HUES6 (cell line): ENCODE data around the gene CNTLN.
A peak's percentile ranks its signal among the peaks of the same experiment; 100 is the strongest.
"Not testable (repeated sequence)": the region's sequence is repeated elsewhere in the genome, so short reads cannot be mapped to it uniquely, and the experiment has no call there.

Experiments
- H3K27ac ChIP-seq: 2 replicates; pipeline ENCODE4 v1.7.0; 2013; ENCODE audit warnings: low read depth, mild to moderate bottlenecking, low read length, inconsistent platforms
- H3K27me3 ChIP-seq: 2 replicates; pipeline ENCODE4 v1.6.1; 2013; ENCODE audit warnings: low read length; ENCODE audit not compliant: control insufficient read depth, insufficient read depth
- H3K36me3 ChIP-seq: 2 replicates; pipeline ENCODE4 v1.6.1; 2013; ENCODE audit warnings: low read length; ENCODE audit not compliant: control insufficient read depth, insufficient read depth
- H3K4me1 ChIP-seq: 2 replicates; pipeline ENCODE4 v1.6.1; 2013; ENCODE audit warnings: low read length; ENCODE audit not compliant: control insufficient read depth, insufficient read depth
- H3K4me3 ChIP-seq: 2 replicates; pipeline ENCODE4 v1.5.1; 2013; ENCODE audit warnings: low read depth, low read length
- H3K9ac ChIP-seq: one replicate; pipeline ENCODE4 v1.6.1; 2013; ENCODE audit warnings: mild to moderate bottlenecking, low read length
- H3K9me3 ChIP-seq: 2 replicates; pipeline ENCODE4 v1.6.1; 2013; ENCODE audit warnings: low read depth, low read length; ENCODE audit not compliant: control insufficient read depth, insufficient read depth

Gene CNTLN

DNA sequence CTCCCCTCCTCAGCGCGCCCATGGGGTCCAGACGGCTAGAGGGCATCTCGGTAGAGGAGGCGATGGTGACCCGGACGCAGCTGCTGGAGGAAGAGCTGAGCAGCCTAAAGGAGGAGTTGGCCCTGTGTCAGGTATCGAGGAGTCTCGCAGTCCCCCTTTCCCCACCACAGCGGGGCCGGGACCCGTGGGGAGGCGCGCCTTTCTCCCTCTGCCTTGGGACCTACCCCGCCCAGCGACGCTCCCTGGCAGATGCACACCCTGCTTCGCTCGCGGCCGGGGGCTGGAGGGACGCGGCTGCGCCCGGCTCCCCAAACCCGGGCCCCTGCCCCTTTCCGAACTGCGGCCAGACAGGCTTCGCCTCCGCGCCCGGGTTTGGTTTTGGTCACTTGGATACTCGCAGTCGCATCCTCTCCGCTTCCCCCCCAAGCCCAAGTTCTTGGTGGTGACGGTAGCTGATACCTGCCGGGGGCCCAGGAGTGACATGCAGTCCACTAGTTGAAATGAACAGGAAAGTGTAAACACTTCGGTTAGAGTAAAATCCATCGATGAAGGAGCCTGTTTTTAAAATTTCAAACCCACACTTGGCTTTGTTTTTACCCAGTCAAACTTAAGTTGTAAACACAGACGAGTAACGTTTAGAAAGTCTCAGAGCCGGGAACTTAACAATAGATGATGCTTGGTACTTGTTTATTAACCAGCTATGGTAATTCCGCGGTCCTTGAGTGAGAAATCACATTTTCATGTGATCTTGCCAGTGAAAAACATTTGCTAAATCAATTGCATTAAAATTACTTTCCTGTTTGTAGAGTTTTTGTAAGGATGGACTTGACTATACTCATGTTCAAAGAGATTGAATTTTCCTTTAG, 688 bp downstream of the CNTLN start:
- peak overlapping the region; percentile 8; the same call in 1 of the 2 replicates for H3K27ac ChIP-seq
- no peaks in the 10 kb centered on the region for H3K36me3 ChIP-seq
- H3K9ac ChIP-seq = peak overlapping the region; percentile 65
- peaks cover 11% of the 10 kb centered on the region for H3K27me3 ChIP-seq
- H3K9me3 ChIP-seq = no peaks in the 10 kb centered on the region
- H3K4me3 ChIP-seq = peak overlapping the region; percentile 68
- H3K4me1 ChIP-seq = peaks cover 5% of the 10 kb centered on the region

GRCh38 chr9:17137566-17137965, 2.7 kb downstream of the CNTLN start:
- H3K4me3 ChIP-seq = no peak overlapping the region
- peaks cover 11% of the 10 kb centered on the region for H3K27me3 ChIP-seq
- peaks cover 5% of the 10 kb centered on the region for H3K4me1 ChIP-seq
- H3K9ac ChIP-seq = no peak overlapping the region
- H3K36me3 ChIP-seq = no peaks in the 10 kb centered on the region
- no peaks in the 10 kb centered on the region for H3K9me3 ChIP-seq
- no peak overlapping the region for H3K27ac ChIP-seq

DNA sequence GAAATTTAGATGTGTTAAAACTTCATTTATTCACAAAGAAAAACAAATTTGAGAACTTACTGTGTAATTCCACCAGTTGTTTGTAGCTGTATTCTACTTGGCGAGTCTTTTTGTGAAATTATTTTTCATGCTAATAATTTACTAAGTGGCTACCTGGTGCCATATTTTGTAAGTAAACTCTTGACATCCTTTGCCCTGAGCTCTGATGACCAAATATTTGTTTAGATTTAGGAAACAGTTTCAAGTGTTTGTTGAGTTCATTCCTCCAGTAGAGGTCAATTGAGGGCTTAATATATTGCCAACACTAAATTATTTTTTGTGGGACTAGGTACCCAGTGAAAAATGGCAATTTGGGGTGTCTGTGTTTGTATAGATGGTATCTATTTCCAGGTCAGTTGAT, 3.7 kb downstream of the CNTLN start:
- Histone ChIP-seq H3K27me3 (peaks cover 11% of the 10 kb centered on the region), H3K9me3 (no peaks in the 10 kb centered on the region), H3K4me1 (peaks cover 5% of the 10 kb centered on the region), H3K36me3 (no peaks in the 10 kb centered on the region; the same call in 1 of the 2 replicates), H3K4me3 (no peak overlapping the region), H3K9ac (no peak overlapping the region), H3K27ac (no peak overlapping the region)

GRCh38 chr9:17140418-17140817, 5.6 kb downstream of the CNTLN start:
- no peaks in the 10 kb centered on the region for H3K9me3 ChIP-seq
- peaks cover 2% of the 10 kb centered on the region; the same call in 1 of the 2 replicates for H3K36me3 ChIP-seq
- H3K27ac ChIP-seq = no peak overlapping the region
- no peak overlapping the region for H3K4me3 ChIP-seq
- no peaks in the 10 kb centered on the region for H3K27me3 ChIP-seq
- no peaks in the 10 kb centered on the region for H3K4me1 ChIP-seq
- no peak overlapping the region for H3K9ac ChIP-seq

DNA sequence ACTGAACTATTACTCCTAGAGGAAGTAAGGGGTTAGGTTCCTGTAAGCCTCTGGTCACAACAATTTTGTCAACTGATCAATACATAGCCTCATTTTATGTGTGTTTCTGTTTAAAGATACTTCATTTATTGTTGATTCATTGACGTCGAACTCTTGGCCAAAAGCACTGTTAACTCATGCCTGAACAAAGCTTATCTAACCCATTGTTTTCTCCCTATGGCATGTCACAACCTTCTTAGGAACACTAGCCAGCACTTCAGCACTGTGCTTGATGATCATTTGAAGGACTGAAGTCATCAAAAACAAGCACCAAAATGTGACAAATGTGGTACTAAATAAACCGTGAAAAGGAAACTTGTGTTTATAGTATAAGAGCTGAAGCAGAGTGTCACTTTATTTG, 13.5 kb downstream of the CNTLN start:
- Histone ChIP-seq H3K4me1 (no peaks in the 10 kb centered on the region), H3K36me3 (peaks cover 4% of the 10 kb centered on the region; the same call in 1 of the 2 replicates), H3K9me3 (no peaks in the 10 kb centered on the region; the same call in 1 of the 2 replicates), H3K9ac (no peak overlapping the region), H3K4me3 (no peak overlapping the region), H3K27me3 (no peaks in the 10 kb centered on the region), H3K27ac (no peak overlapping the region)

DNA sequence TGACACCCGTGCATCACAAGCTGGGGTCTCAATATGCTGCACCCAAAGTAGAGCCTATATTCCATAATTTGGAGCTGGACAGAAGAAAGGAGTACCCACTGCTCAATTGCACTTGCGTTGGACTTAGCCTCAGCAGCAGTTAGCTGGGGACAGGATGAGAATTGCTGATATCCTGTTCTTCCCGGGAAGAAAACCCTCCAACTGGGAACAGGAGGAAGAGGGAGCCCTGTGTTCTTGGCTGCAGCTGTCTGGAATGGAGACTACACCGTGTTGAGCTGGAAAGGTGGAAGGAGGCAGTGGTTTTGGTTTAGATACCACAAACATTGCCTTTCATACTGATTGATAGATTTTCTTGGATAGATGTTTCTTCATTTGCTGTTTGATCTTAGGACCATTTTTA, 24.6 kb downstream of the CNTLN start:
- peaks cover 7% of the 10 kb centered on the region; the same call in 1 of the 2 replicates for H3K36me3 ChIP-seq
- no peaks in the 10 kb centered on the region for H3K9me3 ChIP-seq
- H3K4me3 ChIP-seq = no peak overlapping the region
- no peaks in the 10 kb centered on the region for H3K27me3 ChIP-seq
- 0 out of 2 replicates have a peak, but pooled peaks cover 3% of the 10 kb centered on the region for H3K4me1 ChIP-seq
- H3K9ac ChIP-seq = no peak overlapping the region
- H3K27ac ChIP-seq = no peak overlapping the region

DNA sequence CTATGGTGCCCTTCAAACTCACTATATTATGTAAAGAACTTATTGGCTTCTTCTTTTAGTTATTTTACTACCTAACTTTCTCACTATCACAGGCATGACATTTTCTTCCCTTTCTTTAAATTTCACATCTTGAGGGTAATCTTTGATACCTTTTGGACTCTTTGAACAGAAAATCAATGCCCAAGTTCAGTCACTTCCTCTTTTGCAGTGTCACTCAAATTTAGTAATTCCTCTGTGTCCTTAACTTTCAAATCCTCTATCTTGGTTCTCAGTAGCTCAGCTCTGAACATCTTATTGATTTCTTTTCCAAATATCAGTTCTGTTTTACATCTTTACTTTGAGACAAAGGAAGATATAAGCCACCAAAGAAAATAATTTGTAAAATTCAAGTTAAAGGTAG, 25.5 kb downstream of the CNTLN start:
- Histone ChIP-seq H3K36me3 (no peaks in the 10 kb centered on the region), H3K4me3 (no peak overlapping the region), H3K4me1 (0 out of 2 replicates have a peak, but pooled peaks cover 3% of the 10 kb centered on the region), H3K27me3 (no peaks in the 10 kb centered on the region), H3K9ac (no peak overlapping the region), H3K27ac (no peak overlapping the region), H3K9me3 (no peaks in the 10 kb centered on the region)

- no peaks in the 10 kb centered on the region for H3K27me3 ChIP-seq
- H3K9me3 ChIP-seq = 0 out of 2 replicates have a peak, but pooled peaks cover 5% of the 10 kb centered on the region
- no peaks in the 10 kb centered on the region for H3K36me3 ChIP-seq
- no peak overlapping the region for H3K9ac ChIP-seq
- no peak overlapping the region for H3K27ac ChIP-seq
- H3K4me3 ChIP-seq = no peak overlapping the region
- no peaks in the 10 kb centered on the region for H3K4me1 ChIP-seq
Observed at GRCh38 chr9:17165764-17166163, 30.9 kb downstream of the CNTLN start.

- H3K9ac ChIP-seq = no peak overlapping the region
- H3K27ac ChIP-seq = no peak overlapping the region
- H3K9me3 ChIP-seq = 0 out of 2 replicates have a peak, but pooled peaks cover 5% of the 10 kb centered on the region
- no peaks in the 10 kb centered on the region for H3K36me3 ChIP-seq
- no peaks in the 10 kb centered on the region for H3K27me3 ChIP-seq
- H3K4me3 ChIP-seq = no peak overlapping the region
- no peaks in the 10 kb centered on the region for H3K4me1 ChIP-seq
Observed at GRCh38 chr9:17166346-17166745, 31.5 kb downstream of the CNTLN start.

DNA sequence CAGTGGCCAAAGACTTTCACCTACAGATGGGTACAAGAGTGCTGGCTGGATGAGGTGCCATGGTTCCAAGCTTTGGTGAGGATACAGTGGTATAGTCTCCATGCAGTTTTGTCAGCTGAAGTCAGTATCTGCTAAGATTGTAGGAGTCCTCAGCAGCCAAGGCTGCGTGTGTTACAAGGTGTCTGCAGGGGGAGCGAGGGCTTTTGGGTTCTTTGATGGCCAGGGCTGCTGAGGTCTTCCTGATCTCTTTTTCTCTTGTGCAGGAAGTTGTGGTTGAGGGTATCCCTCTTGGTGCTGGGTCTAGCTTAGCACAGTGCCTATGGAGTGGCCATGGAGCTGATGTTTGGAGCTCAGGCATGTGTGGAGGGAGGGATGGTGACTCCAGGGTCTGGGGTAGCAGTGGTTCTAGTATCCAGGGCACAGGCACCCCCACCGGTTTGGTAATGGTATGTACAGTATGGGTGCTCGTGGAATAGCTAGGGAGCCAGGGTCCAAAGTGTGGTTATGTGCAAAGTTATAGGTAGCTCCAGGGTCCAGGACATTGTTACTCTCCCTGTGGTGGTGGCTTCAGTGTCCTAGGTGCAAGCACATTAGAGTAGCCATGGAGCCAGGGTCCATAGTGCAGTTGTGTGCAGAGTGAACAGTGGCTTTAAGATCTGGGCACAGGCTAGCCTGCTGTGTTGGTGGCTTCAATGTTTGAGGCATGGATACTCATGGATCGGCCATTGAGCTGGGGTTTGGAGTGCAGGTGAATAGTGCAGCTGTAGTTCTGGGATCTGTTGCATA, 36.7 kb downstream of the CNTLN start:
- H3K9me3 ChIP-seq = 0 out of 2 replicates have a peak, but pooled peaks cover 5% of the 10 kb centered on the region
- no peak overlapping the region for H3K9ac ChIP-seq
- no peaks in the 10 kb centered on the region for H3K27me3 ChIP-seq
- H3K27ac ChIP-seq = no peak overlapping the region
- no peaks in the 10 kb centered on the region for H3K36me3 ChIP-seq
- no peaks in the 10 kb centered on the region for H3K4me1 ChIP-seq
- H3K4me3 ChIP-seq = no peak overlapping the region

- H3K36me3 ChIP-seq, H3K9ac ChIP-seq, H3K27me3 ChIP-seq, H3K4me3 ChIP-seq, H3K9me3 ChIP-seq, H3K4me1 ChIP-seq, H3K27ac ChIP-seq: not testable (repeated sequence)
Observed at GRCh38 chr9:17177496-17177895, 42.7 kb downstream of the CNTLN start.
